Measurements from ENCODE around the gene RASL10B.
A peak's percentile ranks its signal among the peaks of the same experiment; 100 is the strongest.

RASL10B gene

GRCh38 chr17:35743626-35744328 lies 12.3 kb downstream of the RASL10B start:
- DNase-seq = no peak

DNA sequence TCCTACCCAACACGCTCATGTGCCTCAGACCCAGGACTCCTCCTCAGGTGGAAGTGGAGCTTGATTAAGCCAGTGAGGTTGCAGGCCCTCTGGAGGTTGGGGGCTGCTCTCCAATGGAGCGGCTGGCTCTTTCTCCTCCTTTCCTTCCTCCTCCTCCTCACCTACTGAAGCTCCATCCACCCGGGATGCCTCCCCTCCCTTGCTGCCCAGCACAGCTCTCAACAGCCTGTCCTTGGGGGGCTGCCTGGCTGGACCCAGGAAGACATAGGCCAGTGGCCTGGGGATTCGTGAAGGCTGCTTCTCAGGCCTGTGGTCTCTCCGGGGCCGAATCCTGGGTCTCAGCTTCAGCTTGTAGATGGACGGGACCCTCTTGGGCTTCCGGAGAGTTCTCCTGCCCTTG lies 13.4 kb downstream of the RASL10B start:
- DNase-seq = no peak

DNA sequence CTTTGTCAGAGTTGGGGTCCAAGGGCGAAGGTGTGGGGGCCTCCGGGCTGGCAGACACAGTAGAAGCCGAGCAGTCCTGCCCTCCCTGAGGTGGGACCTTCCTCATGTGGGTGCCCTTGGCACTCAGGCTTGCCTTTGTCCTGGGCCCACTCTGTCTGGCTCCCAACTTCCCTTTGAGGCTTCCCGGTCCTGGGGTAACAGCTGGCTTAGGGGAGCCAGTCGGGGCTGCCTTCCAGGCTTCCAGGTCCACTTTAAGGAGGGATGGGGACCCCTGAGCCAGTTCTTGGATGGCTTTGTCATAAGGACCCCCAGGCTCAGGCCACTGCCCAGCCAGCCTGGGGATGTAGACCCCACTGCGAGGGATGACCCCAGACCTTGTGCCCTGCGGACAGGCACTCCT lies 13.8 kb downstream of the RASL10B start:
- DNase-seq = no peak

GRCh38 chr17:35745749-35746320 lies 14.4 kb downstream of the RASL10B start:
- DNase-seq = no peak

- DNase-seq = peak; percentile 65
Measured at GRCh38 chr17:35747540-35748017, 16.1 kb downstream of the RASL10B start.

DNA sequence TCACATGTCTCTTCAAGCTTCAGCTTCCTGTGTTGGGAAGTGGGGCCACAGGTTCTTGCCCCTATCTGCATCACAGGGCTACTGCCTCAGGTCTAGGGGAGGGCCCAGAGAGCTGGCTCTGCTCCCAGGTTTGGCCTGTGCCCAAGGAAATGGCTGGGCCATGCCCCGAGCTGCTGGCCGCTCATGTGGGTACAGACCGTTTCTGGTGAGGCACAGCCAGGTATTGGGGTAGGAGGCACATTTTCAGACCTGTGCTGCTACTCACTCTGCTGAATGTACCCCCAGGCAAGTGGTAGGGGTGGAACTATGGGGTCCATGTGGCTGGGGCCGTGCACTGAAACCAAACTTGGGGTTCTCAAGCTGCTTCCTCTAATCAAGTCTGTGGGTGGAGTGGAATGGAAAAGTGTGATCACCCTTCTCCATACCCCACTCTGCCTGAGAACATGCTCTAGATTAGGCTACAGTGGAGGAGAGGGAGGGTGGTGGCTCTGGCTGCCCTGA lies 17.0 kb downstream of the RASL10B start:
- DNase-seq = no peak

DNA sequence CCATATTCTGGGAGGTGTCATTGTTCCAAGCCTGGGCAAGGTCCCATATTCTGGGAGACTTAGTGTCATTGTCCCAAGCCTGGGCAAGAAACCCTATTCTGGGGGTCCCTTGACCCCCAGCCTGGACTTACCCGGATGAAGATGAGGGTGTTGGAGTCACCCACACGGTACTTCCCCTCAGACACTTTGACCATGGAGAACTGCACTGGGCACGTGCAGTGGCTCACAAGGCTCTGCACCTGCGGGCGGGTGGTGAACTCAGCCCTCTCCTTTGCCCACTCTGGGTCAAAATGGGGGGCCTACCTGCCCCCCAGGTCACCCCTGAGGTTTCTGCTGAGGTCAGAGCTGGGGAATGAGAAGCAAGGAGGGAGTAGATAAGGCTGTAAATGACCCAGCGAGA lies 17.5 kb downstream of the RASL10B start:
- DNase-seq = no peak

GRCh38 chr17:35749560-35750412 lies 18.3 kb downstream of the RASL10B start:
- DNase-seq = no peak

- no peak for DNase-seq
Measured at GRCh38 chr17:35750526-35751395, 19.3 kb downstream of the RASL10B start.

- peak; percentile 27 for DNase-seq
Measured at GRCh38 chr17:35751541-35751940, 20.1 kb downstream of the RASL10B start.

GRCh38 chr17:35752471-35752870 lies 21.0 kb downstream of the RASL10B start:
- DNase-seq = no peak

DNA sequence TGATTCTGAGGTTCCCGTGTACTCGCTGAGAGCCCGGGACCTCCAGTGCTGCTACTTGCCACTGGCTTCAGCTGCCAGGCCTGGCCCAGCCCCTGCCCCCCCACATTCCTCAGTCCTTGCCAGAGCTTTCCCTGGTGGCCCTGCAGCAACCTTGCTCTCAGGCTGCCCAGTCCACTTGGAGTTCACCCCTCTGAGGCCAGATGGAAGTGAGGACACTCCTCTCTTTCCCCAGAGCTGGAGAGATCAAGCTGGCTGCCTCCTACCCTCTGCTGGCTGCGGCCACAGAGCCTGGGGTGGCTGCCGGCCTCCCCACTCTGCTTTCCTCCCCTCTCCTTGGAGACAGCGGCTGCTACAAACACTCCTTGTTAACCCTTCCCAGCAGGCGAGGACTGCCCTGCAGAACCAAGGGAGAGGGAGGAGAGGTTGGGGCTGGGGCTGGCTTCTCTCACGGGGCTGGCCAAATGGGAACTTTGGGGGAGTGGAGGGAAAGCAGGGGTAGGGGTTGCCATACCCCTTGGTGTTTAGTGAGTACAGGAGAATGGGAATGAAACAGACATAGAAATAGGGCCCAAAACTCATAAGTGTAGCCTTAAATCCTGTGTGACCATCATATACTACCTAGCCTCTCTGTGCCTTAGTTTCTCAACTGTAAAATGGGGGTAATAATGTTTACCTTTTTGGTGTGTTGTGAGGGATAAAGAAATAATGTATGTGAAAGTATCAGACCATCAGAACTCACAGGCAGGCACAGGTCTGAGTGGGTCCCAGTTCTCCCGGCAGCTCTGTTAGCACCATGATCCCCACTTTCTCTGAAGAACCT lies 21.7 kb downstream of the RASL10B start, which contains the start of gene GAS2L2:
TSS of gene GAS2L2 (minus strand) at position 295 of the 820 bp plus-strand sequence. CDS start 389 bp downstream, outside the sequence.
- no peak for DNase-seq

DNA sequence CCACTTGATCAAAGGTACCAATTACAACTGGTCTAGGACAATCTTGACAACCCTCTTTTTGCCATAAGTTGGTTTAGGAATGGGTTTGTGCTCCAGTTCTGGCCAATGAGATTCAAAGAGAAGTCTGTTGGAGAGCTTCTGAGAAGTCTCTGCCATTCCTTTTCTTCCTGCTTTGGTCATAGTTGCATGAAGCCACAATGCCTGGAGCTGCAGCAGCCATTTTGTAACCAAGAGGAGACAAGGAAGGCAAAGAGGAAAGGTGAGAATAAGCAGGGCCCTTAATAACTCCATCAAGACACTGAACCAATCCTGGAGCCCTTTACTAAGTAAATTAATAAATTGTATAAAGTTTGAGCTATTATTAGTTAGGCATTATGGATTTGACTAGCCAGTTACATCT lies 25.8 kb downstream of the RASL10B start:
- DNase-seq = no peak

DNA sequence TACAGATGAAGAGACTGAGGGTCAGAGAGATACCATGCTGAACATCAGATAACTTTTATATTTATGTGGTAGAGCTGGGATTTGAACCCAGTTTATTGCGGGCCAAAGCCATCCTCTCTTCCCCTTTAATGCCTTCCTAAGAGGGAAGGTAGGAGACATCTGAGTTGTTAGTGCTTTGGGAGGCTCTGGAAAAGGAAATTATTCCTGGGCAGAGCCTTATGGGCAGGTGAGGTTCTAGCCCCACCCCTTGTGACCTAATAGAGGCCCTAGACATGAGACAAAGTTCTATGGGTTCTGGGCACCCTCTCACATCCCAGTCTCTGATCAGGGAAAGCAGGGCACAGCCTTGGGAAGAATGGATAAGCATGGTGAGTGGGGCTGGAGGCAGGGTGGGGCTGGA lies 29.1 kb downstream of the RASL10B start, which contains the start of gene C17orf50:
TSS of gene C17orf50 (plus strand) at position 301 of the 400 bp plus-strand sequence. CDS start at position 356, 55 bp downstream.
- DNase-seq = no peak

GRCh38 chr17:35761601-35762000 lies 30.2 kb downstream of the RASL10B start:
- no peak for DNase-seq

- DNase-seq = no peak
Measured at GRCh38 chr17:35763767-35764122, 32.3 kb downstream of the RASL10B start.

GRCh38 chr17:35764123-35764991 lies 32.9 kb downstream of the RASL10B start:
- DNase-seq = peak; percentile 77

GRCh38 chr17:35765086-35765710 lies 33.8 kb downstream of the RASL10B start:
- no peak for DNase-seq

GRCh38 chr17:35765756-35766488 lies 34.5 kb downstream of the RASL10B start:
- no peak for DNase-seq

Measured in HCEC 1CT (cell line).